Activated CD8-positive, alpha-beta memory T cell treated with anti-CD3 and anti-CD28 coated beads, Interleukin-2, amount 10 ng/mL, durations not matched to agents 7 days and 5 days (primary cell): ENCODE measurements around the gene ANG. TPM values are rescaled to one million over a fixed set of nuclear protein-coding genes. Genes with fewer than 3 reads are reported as not detected.
"Not testable (repeated sequence)": the region's sequence is repeated elsewhere in the genome, so short reads cannot be mapped to it uniquely, and the experiment has no call there.

ENCODE experiments used
- ATAC-seq: fragments of 150-1000 bp; cut with Tn5 transposase; one replicate; pipeline ENCODE4 v1.10.0; 2021; ENCODE audit warnings: moderate library complexity
- CTCF ChIA-PET: fragments of 350-600 bp; sonication (Branson Sonifier 250); formaldehyde crosslinking; loops from one replicate; lab custom pipeline; 2021; ENCODE audit warnings: antibody characterized with exemption; lab: Charles Lee
- DNase-seq: peaks from one replicate; pipeline ENCODE4 v3.0.0-alpha.2; 2020
- H3K27ac Mint-ChIP-seq: one replicate; pipeline ENCODE4 v1.8.0; 2021; ENCODE audit warnings: mild to moderate bottlenecking, mixed read lengths
- H3K27me3 Mint-ChIP-seq: one replicate; pipeline ENCODE4 v1.8.0; 2021; ENCODE audit warnings: mixed read lengths
- H3K36me3 Mint-ChIP-seq: one replicate; pipeline ENCODE4 v1.8.0; 2021; ENCODE audit warnings: mild to moderate bottlenecking, mixed read lengths
- H3K4me1 Mint-ChIP-seq: one replicate; pipeline ENCODE4 v1.8.0; 2021; ENCODE audit warnings: mixed read lengths
- H3K4me3 Mint-ChIP-seq: one replicate; pipeline ENCODE4 v1.8.0; 2021; ENCODE audit warnings: mild to moderate bottlenecking, moderate library complexity, mixed read lengths
- H3K9me3 Mint-ChIP-seq: one replicate; pipeline ENCODE4 v1.8.0; 2022; ENCODE audit warnings: low read depth, mixed read lengths
- total RNA-seq, 2 experiments: library from RNA; stranded (reverse); gene quantifications; one replicate each; pipeline ENCODE4 v1.2.3, GENCODE V29; 2021

The ANG gene
- total RNA-seq, 2 experiments from 2014 or later = 1.5 to 2.5 TPM

GRCh38 chr14:20659813-20660395 lies 28.7 kb upstream of the ANG start:
- H3K4me1 Mint-ChIP-seq = peaks cover 39% of the 10 kb centered on the region
- CTCF ChIA-PET = interaction anchor here (1.2 to 11.5 kb wide), 4 partner anchors 12 to 198 kb away, joined by 3 to 163 read pairs (median 53); partner anchors contain the start of genes ANG and RNASE4
- DNase-seq (no peak), ATAC-seq (no peak)
- H3K27ac Mint-ChIP-seq = no peak overlapping the region
- H3K36me3 Mint-ChIP-seq = no peaks in the 10 kb centered on the region
- H3K27me3 Mint-ChIP-seq = peaks cover 63% of the 10 kb centered on the region
- no peak overlapping the region for H3K4me3 Mint-ChIP-seq
- no peaks in the 10 kb centered on the region for H3K9me3 Mint-ChIP-seq

GRCh38 chr14:20661197-20661596 lies 27.4 kb upstream of the ANG start:
- H3K27me3 Mint-ChIP-seq = peaks cover 50% of the 10 kb centered on the region
- CTCF ChIA-PET = interaction anchor here (1.1 to 11.5 kb wide), 5 partner anchors 10 to 196 kb away, joined by 4 to 163 read pairs (median 5); partner anchors contain the start of genes ANG and RNASE4
- ATAC-seq = no peak

GRCh38 chr14:20662968-20663732 lies 25.4 kb upstream of the ANG start:
- Mint-ChIP-seq H3K4me1 (peaks cover 49% of the 10 kb centered on the region), H3K9me3 (no peaks in the 10 kb centered on the region), H3K27ac (peak overlapping the region; percentile 28), H3K4me3 (peak overlapping the region; percentile 78), H3K36me3 (peaks cover 7% of the 10 kb centered on the region), H3K27me3 (peaks cover 32% of the 10 kb centered on the region)
- ATAC-seq = peak; percentile 82
- DNase-seq = peak; percentile 90
- CTCF ChIA-PET = interaction anchor here (0.9 to 11.5 kb wide), 9 partner anchors 11 to 308 kb away, joined by 3 to 163 read pairs (median 3); partner anchors contain the start of genes ANG and RNASE4

More at GRCh38 chr14:20661197-20661596, 27.4 kb upstream of the ANG start:
- Mint-ChIP-seq H3K9me3 (no peaks in the 10 kb centered on the region), H3K4me3 (no peak overlapping the region), H3K4me1 (peaks cover 42% of the 10 kb centered on the region), H3K36me3 (peaks cover under 1% of the 10 kb centered on the region), H3K27ac (no peak overlapping the region)
- DNase-seq = no peak

- CTCF ChIA-PET = interaction anchor here (1.8 to 11.5 kb wide), 2 partner anchors 14 to 24 kb away, joined by 15 to 163 read pairs; partner anchors contain the start of gene ANG
- H3K4me3 Mint-ChIP-seq, H3K9me3 Mint-ChIP-seq, DNase-seq, ATAC-seq: not testable (repeated sequence)
- Mint-ChIP-seq H3K27me3 (peaks cover 16% of the 10 kb centered on the region), H3K36me3 (peaks cover 10% of the 10 kb centered on the region), H3K27ac (peak overlapping the region; percentile 58), H3K4me1 (peaks cover 55% of the 10 kb centered on the region)
These were observed 22.1 kb upstream of the ANG start for GRCh38 chr14:20666400-20666961.

- Mint-ChIP-seq H3K9me3 (peaks cover 2% of the 10 kb centered on the region), H3K4me1 (peaks cover 53% of the 10 kb centered on the region), H3K4me3 (peak overlapping the region; percentile 35), H3K27ac (peak overlapping the region; percentile 91), H3K36me3 (peaks cover 10% of the 10 kb centered on the region), H3K27me3 (peaks cover 7% of the 10 kb centered on the region)
- CTCF ChIA-PET = interaction anchor here (1.0 to 4.8 kb wide), 7 partner anchors 12 to 325 kb away, joined by 3 to 49 read pairs (median 5); partner anchors contain the start of gene PARP2
- ATAC-seq (peak; percentile 66), DNase-seq (peak; percentile 59)
These were observed 20.6 kb upstream of the ANG start for GRCh38 chr14:20667957-20668356.

GRCh38 chr14:20668969-20669368 lies 19.6 kb upstream of the ANG start:
- Mint-ChIP-seq H3K4me1 (peaks cover 43% of the 10 kb centered on the region), H3K27ac (no peak overlapping the region), H3K4me3 (no peak overlapping the region), H3K36me3 (peaks cover 10% of the 10 kb centered on the region), H3K9me3 (peaks cover 2% of the 10 kb centered on the region), H3K27me3 (no peaks in the 10 kb centered on the region)
- DNase-seq = no peak
- CTCF ChIA-PET = interaction anchor here (1.1 to 4.8 kb wide), 6 partner anchors 12 to 326 kb away, joined by 3 to 49 read pairs (median 6); partner anchors contain the start of gene PARP2
- no peak for ATAC-seq

GRCh38 chr14:20671597-20672283 lies 16.8 kb upstream of the ANG start:
- H3K36me3 Mint-ChIP-seq = peaks cover 6% of the 10 kb centered on the region
- H3K9me3 Mint-ChIP-seq = peaks cover 2% of the 10 kb centered on the region
- DNase-seq = no peak
- H3K4me3 Mint-ChIP-seq = no peak overlapping the region
- ATAC-seq = peak; percentile 35
- no peaks in the 10 kb centered on the region for H3K27me3 Mint-ChIP-seq
- H3K27ac Mint-ChIP-seq = peak overlapping the region; percentile 20
- peaks cover 48% of the 10 kb centered on the region for H3K4me1 Mint-ChIP-seq
- CTCF ChIA-PET = interaction anchor here (2.0 to 4.8 kb wide), 2 partner anchors 9 to 62 kb away, joined by 4 to 49 read pairs; no protein-coding TSS in a partner anchor

- H3K36me3 Mint-ChIP-seq = no peaks in the 10 kb centered on the region
- no peaks in the 10 kb centered on the region for H3K9me3 Mint-ChIP-seq
- DNase-seq (no peak), ATAC-seq (peak; percentile 59)
- CTCF ChIA-PET = interaction anchor here (1.2 to 7.4 kb wide), 4 partner anchors 13 to 182 kb away, joined by 3 to 49 read pairs (median 4); no protein-coding TSS in a partner anchor
- H3K4me3 Mint-ChIP-seq = no peak overlapping the region
- peaks cover 26% of the 10 kb centered on the region for H3K4me1 Mint-ChIP-seq
- H3K27me3 Mint-ChIP-seq = no peaks in the 10 kb centered on the region
- H3K27ac Mint-ChIP-seq = no peak overlapping the region
These were observed 12.9 kb upstream of the ANG start for GRCh38 chr14:20675669-20676068.

- ATAC-seq = peak; percentile 14
- Mint-ChIP-seq H3K27ac (no peak overlapping the region), H3K36me3 (no peaks in the 10 kb centered on the region), H3K27me3 (no peaks in the 10 kb centered on the region), H3K4me1 (peaks cover 25% of the 10 kb centered on the region), H3K4me3 (no peak overlapping the region), H3K9me3 (no peaks in the 10 kb centered on the region)
- DNase-seq = no peak
- CTCF ChIA-PET = interaction anchor here (1.2 to 7.4 kb wide), 4 partner anchors 13 to 182 kb away, joined by 3 to 49 read pairs (median 4); no protein-coding TSS in a partner anchor
These were observed 12.5 kb upstream of the ANG start for GRCh38 chr14:20676072-20676471.

GRCh38 chr14:20679907-20680306 lies 8.7 kb upstream of the ANG start:
- Mint-ChIP-seq H3K27ac (no peak overlapping the region), H3K4me3 (no peak overlapping the region), H3K9me3 (no peaks in the 10 kb centered on the region), H3K4me1 (peaks cover 21% of the 10 kb centered on the region), H3K36me3 (no peaks in the 10 kb centered on the region), H3K27me3 (no peaks in the 10 kb centered on the region)
- DNase-seq = peak; percentile 53
- CTCF ChIA-PET = interaction anchor here (1.2 to 7.4 kb wide), 6 partner anchors 11 to 176 kb away, joined by 3 to 102 read pairs (median 36); no protein-coding TSS in a partner anchor
- no peak for ATAC-seq

- no peak for DNase-seq
- Mint-ChIP-seq H3K4me1 (peaks cover 24% of the 10 kb centered on the region), H3K4me3 (no peak overlapping the region), H3K36me3 (no peaks in the 10 kb centered on the region), H3K9me3 (no peaks in the 10 kb centered on the region), H3K27me3 (no peaks in the 10 kb centered on the region), H3K27ac (no peak overlapping the region)
- CTCF ChIA-PET = interaction anchor here (1.2 to 7.4 kb wide), 6 partner anchors 11 to 176 kb away, joined by 3 to 102 read pairs (median 36); no protein-coding TSS in a partner anchor
- ATAC-seq = no peak
These were observed 8.2 kb upstream of the ANG start for GRCh38 chr14:20680363-20680762.

- H3K27ac Mint-ChIP-seq = no peak overlapping the region
- no peaks in the 10 kb centered on the region for H3K27me3 Mint-ChIP-seq
- H3K4me1 Mint-ChIP-seq = peaks cover 18% of the 10 kb centered on the region
- DNase-seq (no peak), ATAC-seq (peak; percentile 21)
- H3K4me3 Mint-ChIP-seq = no peak overlapping the region
- H3K36me3 Mint-ChIP-seq = no peaks in the 10 kb centered on the region
- no peaks in the 10 kb centered on the region for H3K9me3 Mint-ChIP-seq
- CTCF ChIA-PET = interaction anchor here (0.9 to 7.4 kb wide), 13 partner anchors 11 to 423 kb away, joined by 3 to 102 read pairs (median 15); partner anchors contain the start of genes PIP4P1 and PNP
These were observed 7.7 kb upstream of the ANG start for GRCh38 chr14:20680843-20681347.
